HG03196 (cell line): Measurements from ENCODE around the gene ZFAND3.
"Not testable (repeated sequence)": the region's sequence is repeated elsewhere in the genome, so short reads cannot be mapped to it uniquely, and the experiment has no call there.

Source experiments
- ATAC-seq: cut with Tn5 transposase; IDR thresholded peaks from one replicate; pipeline ENCODE4 v1.9.1; 2021; ENCODE audit not compliant: unreplicated experiment

Gene ZFAND3

GRCh38 chr6:37928217-37928616 is 108.7 kb downstream of the ZFAND3 start:
- no peak for ATAC-seq

GRCh38 chr6:37930288-37930971 is 110.9 kb downstream of the ZFAND3 start:
- no peak for ATAC-seq

- no peak for ATAC-seq
Measured at GRCh38 chr6:37931066-37931465, 111.5 kb downstream of the ZFAND3 start.

GRCh38 chr6:37934276-37934675 is 114.7 kb downstream of the ZFAND3 start:
- ATAC-seq = no peak

- ATAC-seq = no peak
Measured at GRCh38 chr6:37936150-37936549, 116.6 kb downstream of the ZFAND3 start.

GRCh38 chr6:37936906-37937305 is 117.4 kb downstream of the ZFAND3 start:
- no peak for ATAC-seq

GRCh38 chr6:37938909-37939308 is 119.4 kb downstream of the ZFAND3 start:
- ATAC-seq = no peak

- no peak for ATAC-seq
Measured at GRCh38 chr6:37940074-37940847, 120.7 kb downstream of the ZFAND3 start.

- no peak for ATAC-seq
Measured at GRCh38 chr6:37941871-37942270, 122.3 kb downstream of the ZFAND3 start.

GRCh38 chr6:37942606-37943376 is 123.3 kb downstream of the ZFAND3 start:
- no peak for ATAC-seq

- ATAC-seq = no peak
Measured at GRCh38 chr6:37943436-37944058, 124.0 kb downstream of the ZFAND3 start.

- no peak for ATAC-seq
Measured at GRCh38 chr6:37946057-37946456, 126.5 kb downstream of the ZFAND3 start.

- no peak for ATAC-seq
Measured at GRCh38 chr6:37947468-37947867, 127.9 kb downstream of the ZFAND3 start.

GRCh38 chr6:37948584-37948983 is 129.1 kb downstream of the ZFAND3 start:
- not testable (repeated sequence) for ATAC-seq

- ATAC-seq = no peak
Measured at GRCh38 chr6:37952027-37952426, 132.5 kb downstream of the ZFAND3 start.

GRCh38 chr6:37954791-37955190 is 135.3 kb downstream of the ZFAND3 start:
- ATAC-seq = no peak

- no peak for ATAC-seq
Measured at GRCh38 chr6:37956711-37957275, 137.3 kb downstream of the ZFAND3 start.

- no peak for ATAC-seq
Measured at GRCh38 chr6:37959061-37959460, 139.5 kb downstream of the ZFAND3 start.

- no peak for ATAC-seq
Measured at GRCh38 chr6:37960139-37960935, 140.8 kb downstream of the ZFAND3 start.

- ATAC-seq = not testable (repeated sequence)
Measured at GRCh38 chr6:37962481-37963080, 143.1 kb downstream of the ZFAND3 start.
